NCI-H146 treated with DMSO at 0.1 percent for 48 hours (cell line): ENCODE data around the gene CCDC195.

Experiments used
- DNase-seq: peaks from one replicate; lab custom pipeline; 2025; ENCODE audit not compliant: unreplicated experiment; lab: John Stamatoyannopoulos, UW

The CCDC195 gene

GRCh38 chr2:224716201-224716600, at the start of gene CCDC195:
TSS of gene CCDC195 (minus strand) at chr2:224716365. CDS start at chr2:224716365, 0 bp downstream.
- no peak for DNase-seq

GRCh38 chr2:224764565-224765236, 48.5 kb upstream of the CCDC195 start:
- DNase-seq, result no peak

GRCh38 chr2:224757934-224758548, 41.9 kb upstream of the CCDC195 start:
- DNase-seq, result no peak

GRCh38 chr2:224753743-224754540, 37.8 kb upstream of the CCDC195 start:
- DNase-seq, result no peak

- no peak for DNase-seq
These were observed 36.0 kb upstream of the CCDC195 start for GRCh38 chr2:224751996-224752698.

GRCh38 chr2:224749136-224749535, 33.0 kb upstream of the CCDC195 start:
- DNase-seq, result no peak

- DNase-seq, result no peak
These were observed 31.6 kb upstream of the CCDC195 start for GRCh38 chr2:224747765-224748164.

- DNase-seq, result no peak
These were observed 20.1 kb upstream of the CCDC195 start for GRCh38 chr2:224736227-224736626.

- no peak for DNase-seq
These were observed 18.8 kb upstream of the CCDC195 start for GRCh38 chr2:224734949-224735348.

- DNase-seq, result no peak
These were observed 15.5 kb upstream of the CCDC195 start for GRCh38 chr2:224731665-224732064.

GRCh38 chr2:224729435-224729834, 13.3 kb upstream of the CCDC195 start:
- no peak for DNase-seq

- DNase-seq, result no peak
These were observed 8.2 kb upstream of the CCDC195 start for GRCh38 chr2:224724331-224724730.

- DNase-seq, result no peak
These were observed 7.5 kb upstream of the CCDC195 start for GRCh38 chr2:224723586-224724217.

GRCh38 chr2:224722770-224723169, 6.6 kb upstream of the CCDC195 start:
- DNase-seq, result no peak

- no peak for DNase-seq
These were observed 6.1 kb upstream of the CCDC195 start for GRCh38 chr2:224722250-224722649.

GRCh38 chr2:224716921-224717320, 756 bp upstream of the CCDC195 start:
- DNase-seq, result no peak

GRCh38 chr2:224711859-224712665, 4.1 kb downstream of the CCDC195 start:
- no peak for DNase-seq

GRCh38 chr2:224711381-224711780, 4.8 kb downstream of the CCDC195 start:
- DNase-seq, result no peak

- no peak for DNase-seq
These were observed 6.9 kb downstream of the CCDC195 start for GRCh38 chr2:224709301-224709700.

- DNase-seq, result no peak
These were observed 21.7 kb downstream of the CCDC195 start for GRCh38 chr2:224694502-224694901.
